ENCODE results near the gene NDUFA9.

NDUFA9 gene

GRCh38 chr12:4628406-4628805, 20.5 kb upstream of the NDUFA9 start:
- Histone ChIP-seq H3K4me3 (ENCODE audit: low read depth in 1 of 2, low read length in 2 of 2) (no peak overlapping the region), H3K9ac (ENCODE audit: low read depth in 1 of 2, low read length in 2 of 2) (no peak overlapping the region), H3K27ac (ENCODE audit: low read depth, low read length) (no peak overlapping the region), H3K4me1 (ENCODE audit: control insufficient read depth in 1 of 2, insufficient read depth in 2 of 2, low read length in 2 of 2) (no peaks in the 10 kb centered on the region), H3K27me3 (ENCODE audit: control insufficient read depth in 1 of 2, insufficient read depth in 2 of 2, low read length in 2 of 2) (no peaks in the 10 kb centered on the region), H3K36me3 (ENCODE audit: control insufficient read depth in 1 of 2, insufficient read depth in 2 of 2, low read length in 2 of 2) (no peaks in the 10 kb centered on the region), H3K9me3 (ENCODE audit: control insufficient read depth in 1 of 2, low read length in 2 of 2) (no peaks in the 10 kb centered on the region)

GRCh38 chr12:4630262-4630661, 18.7 kb upstream of the NDUFA9 start:
- no peaks in the 10 kb centered on the region for H3K36me3 ChIP-seq (ENCODE audit: control insufficient read depth in 1 of 2, insufficient read depth in 2 of 2, low read length in 2 of 2)
- H3K4me3 ChIP-seq (ENCODE audit: low read depth in 1 of 2, low read length in 2 of 2), result no peak overlapping the region
- H3K4me1 ChIP-seq (ENCODE audit: control insufficient read depth in 1 of 2, insufficient read depth in 2 of 2, low read length in 2 of 2), result no peaks in the 10 kb centered on the region
- no peaks in the 10 kb centered on the region for H3K9me3 ChIP-seq (ENCODE audit: control insufficient read depth in 1 of 2, low read length in 2 of 2)
- H3K27ac ChIP-seq (ENCODE audit: low read depth, low read length), result no peak overlapping the region
- H3K27me3 ChIP-seq (ENCODE audit: control insufficient read depth in 1 of 2, insufficient read depth in 2 of 2, low read length in 2 of 2), result no peaks in the 10 kb centered on the region
- no peak overlapping the region for H3K9ac ChIP-seq (ENCODE audit: low read depth in 1 of 2, low read length in 2 of 2)

GRCh38 chr12:4643747-4644146, 5.2 kb upstream of the NDUFA9 start:
- H3K9me3 ChIP-seq (ENCODE audit: control insufficient read depth in 1 of 2, low read length in 2 of 2), result no peaks in the 10 kb centered on the region
- H3K27ac ChIP-seq (ENCODE audit: low read depth, low read length), result no peak overlapping the region
- H3K27me3 ChIP-seq (ENCODE audit: control insufficient read depth in 1 of 2, insufficient read depth in 2 of 2, low read length in 2 of 2), result no peaks in the 10 kb centered on the region
- H3K9ac ChIP-seq (ENCODE audit: low read depth in 1 of 2, low read length in 2 of 2), result no peak overlapping the region
- H3K4me3 ChIP-seq (ENCODE audit: low read depth in 1 of 2, low read length in 2 of 2), result no peak overlapping the region
- H3K4me1 ChIP-seq (ENCODE audit: control insufficient read depth in 1 of 2, insufficient read depth in 2 of 2, low read length in 2 of 2), result peaks cover 7% of the 10 kb centered on the region in 2 donors
- no peaks in the 10 kb centered on the region for H3K36me3 ChIP-seq (ENCODE audit: control insufficient read depth in 1 of 2, insufficient read depth in 2 of 2, low read length in 2 of 2)

GRCh38 chr12:4645023-4645422, 3.9 kb upstream of the NDUFA9 start:
- Histone ChIP-seq H3K9ac (ENCODE audit: low read depth in 1 of 2, low read length in 2 of 2) (no peak overlapping the region), H3K36me3 (ENCODE audit: control insufficient read depth in 1 of 2, insufficient read depth in 2 of 2, low read length in 2 of 2) (no peaks in the 10 kb centered on the region), H3K9me3 (ENCODE audit: control insufficient read depth in 1 of 2, low read length in 2 of 2) (no peaks in the 10 kb centered on the region), H3K27me3 (ENCODE audit: control insufficient read depth in 1 of 2, insufficient read depth in 2 of 2, low read length in 2 of 2) (no peaks in the 10 kb centered on the region), H3K4me3 (ENCODE audit: low read depth in 1 of 2, low read length in 2 of 2) (no peak overlapping the region), H3K4me1 (ENCODE audit: control insufficient read depth in 1 of 2, insufficient read depth in 2 of 2, low read length in 2 of 2) (peaks cover 13 to 14% of the 10 kb centered on the region in 2 donors), H3K27ac (ENCODE audit: low read depth, low read length) (no peak overlapping the region)

- Histone ChIP-seq H3K36me3 (ENCODE audit: control insufficient read depth in 1 of 2, insufficient read depth in 2 of 2, low read length in 2 of 2) (no peaks in the 10 kb centered on the region), H3K9ac (ENCODE audit: low read depth in 1 of 2, low read length in 2 of 2) (peak overlapping the region; percentile 80 to 91), H3K4me1 (ENCODE audit: control insufficient read depth in 1 of 2, insufficient read depth in 2 of 2, low read length in 2 of 2) (peaks cover 34 to 35% of the 10 kb centered on the region in 2 donors), H3K27ac (ENCODE audit: low read depth, low read length) (no peak overlapping the region), H3K9me3 (ENCODE audit: control insufficient read depth in 1 of 2, low read length in 2 of 2) (no peaks in the 10 kb centered on the region), H3K4me3 (ENCODE audit: low read depth in 1 of 2, low read length in 2 of 2) (peak overlapping the region; percentile 87 to 95), H3K27me3 (ENCODE audit: control insufficient read depth in 1 of 2, insufficient read depth in 2 of 2, low read length in 2 of 2) (no peaks in the 10 kb centered on the region)
Measured at GRCh38 chr12:4648104-4648500, 812 bp upstream of the NDUFA9 start.

- Histone ChIP-seq H3K36me3 (ENCODE audit: control insufficient read depth in 1 of 2, insufficient read depth in 2 of 2, low read length in 2 of 2) (peaks cover 4 to 6% of the 10 kb centered on the region in 2 donors), H3K27ac (ENCODE audit: low read depth, low read length) (peak overlapping the region; percentile 13), H3K27me3 (ENCODE audit: control insufficient read depth in 1 of 2, insufficient read depth in 2 of 2, low read length in 2 of 2) (no peaks in the 10 kb centered on the region), H3K4me3 (ENCODE audit: low read depth in 1 of 2, low read length in 2 of 2) (peak overlapping the region; percentile 87 to 95), H3K9me3 (ENCODE audit: control insufficient read depth in 1 of 2, low read length in 2 of 2) (no peaks in the 10 kb centered on the region), H3K9ac (ENCODE audit: low read depth in 1 of 2, low read length in 2 of 2) (peak overlapping the region; percentile 80 to 91), H3K4me1 (ENCODE audit: control insufficient read depth in 1 of 2, insufficient read depth in 2 of 2, low read length in 2 of 2) (peaks cover 34 to 40% of the 10 kb centered on the region in 2 donors)
Measured at GRCh38 chr12:4649358-4649661, 396 bp downstream of the NDUFA9 start.

GRCh38 chr12:4653257-4653656, 4.3 kb downstream of the NDUFA9 start:
- Histone ChIP-seq H3K4me3 (ENCODE audit: low read depth in 1 of 2, low read length in 2 of 2) (no peak overlapping the region), H3K27ac (ENCODE audit: low read depth, low read length) (no peak overlapping the region), H3K36me3 (ENCODE audit: control insufficient read depth in 1 of 2, insufficient read depth in 2 of 2, low read length in 2 of 2) (peaks cover 29 to 41% of the 10 kb centered on the region in 2 donors), H3K27me3 (ENCODE audit: control insufficient read depth in 1 of 2, insufficient read depth in 2 of 2, low read length in 2 of 2) (no peaks in the 10 kb centered on the region), H3K9ac (ENCODE audit: low read depth in 1 of 2, low read length in 2 of 2) (no peak overlapping the region), H3K4me1 (ENCODE audit: control insufficient read depth in 1 of 2, insufficient read depth in 2 of 2, low read length in 2 of 2) (peaks cover 29 to 32% of the 10 kb centered on the region in 2 donors), H3K9me3 (ENCODE audit: control insufficient read depth in 1 of 2, low read length in 2 of 2) (no peaks in the 10 kb centered on the region)

GRCh38 chr12:4653691-4654090, 4.8 kb downstream of the NDUFA9 start:
- no peaks in the 10 kb centered on the region for H3K27me3 ChIP-seq (ENCODE audit: control insufficient read depth in 1 of 2, insufficient read depth in 2 of 2, low read length in 2 of 2)

GRCh38 chr12:4663971-4664505, 15.1 kb downstream of the NDUFA9 start:
- Histone ChIP-seq H3K9ac (ENCODE audit: low read depth in 1 of 2, low read length in 2 of 2) (no peak overlapping the region), H3K4me1 (ENCODE audit: control insufficient read depth in 1 of 2, insufficient read depth in 2 of 2, low read length in 2 of 2) (no peaks in the 10 kb centered on the region), H3K27me3 (ENCODE audit: control insufficient read depth in 1 of 2, insufficient read depth in 2 of 2, low read length in 2 of 2) (no peaks in the 10 kb centered on the region), H3K9me3 (ENCODE audit: control insufficient read depth in 1 of 2, low read length in 2 of 2) (no peaks in the 10 kb centered on the region), H3K36me3 (ENCODE audit: control insufficient read depth in 1 of 2, insufficient read depth in 2 of 2, low read length in 2 of 2) (peaks cover 60 to 94% of the 10 kb centered on the region in 2 donors), H3K27ac (ENCODE audit: low read depth, low read length) (no peak overlapping the region), H3K4me3 (ENCODE audit: low read depth in 1 of 2, low read length in 2 of 2) (no peak overlapping the region)

More at GRCh38 chr12:4653691-4654090, 4.8 kb downstream of the NDUFA9 start:
- H3K9ac ChIP-seq (ENCODE audit: low read depth in 1 of 2, low read length in 2 of 2), result no peak overlapping the region
- peaks cover 29 to 44% of the 10 kb centered on the region in 2 donors for H3K36me3 ChIP-seq (ENCODE audit: control insufficient read depth in 1 of 2, insufficient read depth in 2 of 2, low read length in 2 of 2)
- no peak overlapping the region for H3K27ac ChIP-seq (ENCODE audit: low read depth, low read length)
- no peak overlapping the region for H3K4me3 ChIP-seq (ENCODE audit: low read depth in 1 of 2, low read length in 2 of 2)
- H3K4me1 ChIP-seq (ENCODE audit: control insufficient read depth in 1 of 2, insufficient read depth in 2 of 2, low read length in 2 of 2), result peaks cover 27 to 32% of the 10 kb centered on the region in 2 donors
- no peaks in the 10 kb centered on the region for H3K9me3 ChIP-seq (ENCODE audit: control insufficient read depth in 1 of 2, low read length in 2 of 2)

- no peak overlapping the region for H3K4me3 ChIP-seq (ENCODE audit: low read depth in 1 of 2, low read length in 2 of 2)
- H3K9me3 ChIP-seq (ENCODE audit: control insufficient read depth in 1 of 2, low read length in 2 of 2), result no peaks in the 10 kb centered on the region
- peaks cover 61 to 94% of the 10 kb centered on the region in 2 donors for H3K36me3 ChIP-seq (ENCODE audit: control insufficient read depth in 1 of 2, insufficient read depth in 2 of 2, low read length in 2 of 2)
- no peaks in the 10 kb centered on the region for H3K27me3 ChIP-seq (ENCODE audit: control insufficient read depth in 1 of 2, insufficient read depth in 2 of 2, low read length in 2 of 2)
- H3K9ac ChIP-seq (ENCODE audit: low read depth in 1 of 2, low read length in 2 of 2), result no peak overlapping the region
- no peak overlapping the region for H3K27ac ChIP-seq (ENCODE audit: low read depth, low read length)
- no peaks in the 10 kb centered on the region for H3K4me1 ChIP-seq (ENCODE audit: control insufficient read depth in 1 of 2, insufficient read depth in 2 of 2, low read length in 2 of 2)
Measured at GRCh38 chr12:4665236-4665635, 16.3 kb downstream of the NDUFA9 start.

GRCh38 chr12:4679711-4680110, 30.8 kb downstream of the NDUFA9 start:
- Histone ChIP-seq H3K27ac (ENCODE audit: low read depth, low read length) (no peak overlapping the region), H3K27me3 (ENCODE audit: control insufficient read depth in 1 of 2, insufficient read depth in 2 of 2, low read length in 2 of 2) (no peaks in the 10 kb centered on the region), H3K4me3 (ENCODE audit: low read depth in 1 of 2, low read length in 2 of 2) (no peak overlapping the region), H3K9ac (ENCODE audit: low read depth in 1 of 2, low read length in 2 of 2) (no peak overlapping the region), H3K4me1 (ENCODE audit: control insufficient read depth in 1 of 2, insufficient read depth in 2 of 2, low read length in 2 of 2) (no peaks in the 10 kb centered on the region), H3K36me3 (ENCODE audit: control insufficient read depth in 1 of 2, insufficient read depth in 2 of 2, low read length in 2 of 2) (peaks cover 0 to 45% of the 10 kb centered on the region in 2 donors), H3K9me3 (ENCODE audit: control insufficient read depth in 1 of 2, low read length in 2 of 2) (no peaks in the 10 kb centered on the region)
